ACHN (cell line): ENCODE data around the gene CAMKMT.
"Not testable (repeated sequence)": the region's sequence is repeated elsewhere in the genome, so short reads cannot be mapped to it uniquely, and the experiment has no call there.

Source experiments
- DNase-seq: peaks from one replicate; pipeline ENCODE4 v3.0.0-alpha.2; 2015
- in situ Hi-C: cut with HindIII; loops from 2 replicates; pipeline ENCODE4 v1.10.0; 2017; ENCODE audit warnings: low sequenced_read_pairs, low pct_ligation_motif_present, low pct_unique_long_range_greater_than_20kb

CAMKMT gene

GRCh38 chr2:44566059-44566458 lies 204.3 kb downstream of the CAMKMT start:
- in situ Hi-C loops, result no loop called here
- no peak for DNase-seq

DNA sequence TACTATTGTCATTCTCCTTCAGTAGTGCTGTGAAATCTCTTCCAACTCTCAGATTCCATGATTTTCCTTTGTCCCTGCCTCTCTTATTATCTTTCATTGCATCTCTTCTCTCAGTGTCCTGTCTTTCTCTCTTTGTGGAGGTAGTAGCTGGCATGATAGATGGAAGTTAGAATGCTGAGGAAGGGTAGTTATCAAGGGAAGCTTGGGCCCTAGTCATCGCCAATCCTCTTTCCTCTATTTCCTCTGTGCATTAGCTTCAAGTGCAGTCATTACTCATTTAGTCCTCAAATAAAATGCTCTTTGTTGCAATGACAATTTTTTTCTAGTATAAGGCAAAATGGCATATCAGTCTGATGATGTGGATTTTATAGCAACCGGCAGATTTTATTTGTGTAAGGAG lies 207.7 kb downstream of the CAMKMT start:
- DNase-seq, result no peak
- in situ Hi-C loops, result no loop called here

- in situ Hi-C loops, result no loop called here
- DNase-seq, result no peak
Measured at GRCh38 chr2:44570271-44570670, 208.5 kb downstream of the CAMKMT start.

- DNase-seq, result no peak
- in situ Hi-C loops, result no loop called here
Measured at GRCh38 chr2:44570777-44571176, 209.0 kb downstream of the CAMKMT start.

GRCh38 chr2:44572196-44572900 lies 210.6 kb downstream of the CAMKMT start:
- DNase-seq, result peak; percentile 39
- in situ Hi-C loops, result no loop called here

DNA sequence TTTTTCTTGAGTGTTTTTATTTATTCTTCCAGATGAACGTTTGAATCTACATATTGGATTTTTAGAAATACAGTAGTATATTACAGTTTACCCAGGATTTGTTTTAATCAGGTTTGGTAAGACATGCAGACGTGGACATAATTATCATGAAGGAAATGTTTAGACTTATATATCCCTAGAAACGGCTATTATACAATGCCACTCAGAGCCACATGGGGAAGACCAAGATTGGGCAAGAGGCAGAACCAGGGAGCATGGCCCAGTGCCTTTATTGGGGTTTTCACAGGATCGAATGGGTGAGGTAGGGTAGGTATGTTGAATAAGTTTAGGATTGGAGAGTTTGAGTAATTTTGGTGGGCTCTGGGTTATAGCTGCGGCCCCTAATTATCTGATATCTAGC lies 212.2 kb downstream of the CAMKMT start:
- in situ Hi-C loops, result no loop called here
- no peak for DNase-seq

DNA sequence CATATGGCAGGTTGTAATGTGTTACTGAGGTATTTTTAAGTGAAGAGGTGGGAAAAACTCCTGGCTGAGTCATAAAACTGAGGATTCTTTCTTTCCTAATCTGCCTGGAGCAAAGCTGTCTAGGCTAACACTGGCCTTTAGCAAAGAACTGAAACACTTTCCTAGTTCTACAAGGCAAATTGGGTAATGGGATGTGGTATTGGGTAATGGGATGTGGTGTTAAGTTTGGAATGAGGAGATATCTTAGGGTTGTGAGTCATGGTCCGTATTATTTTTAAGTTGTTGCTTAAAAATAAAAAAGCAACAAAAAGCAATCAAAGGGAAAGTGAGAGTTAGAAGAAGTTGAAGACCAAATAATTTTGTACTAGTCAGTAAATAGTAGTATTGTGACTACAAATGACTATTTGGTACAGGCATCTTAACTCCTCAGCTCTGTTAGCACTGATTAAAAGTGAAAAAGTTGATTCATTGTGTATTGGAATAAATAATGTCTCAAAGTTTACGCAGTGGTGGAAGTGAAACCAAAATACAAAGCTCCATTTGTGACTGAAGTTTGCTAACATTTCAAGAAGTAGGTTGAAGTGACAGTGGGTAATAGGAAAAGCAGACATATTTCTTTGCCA lies 216.8 kb downstream of the CAMKMT start:
- DNase-seq, result no peak
- in situ Hi-C loops, result no loop called here

DNA sequence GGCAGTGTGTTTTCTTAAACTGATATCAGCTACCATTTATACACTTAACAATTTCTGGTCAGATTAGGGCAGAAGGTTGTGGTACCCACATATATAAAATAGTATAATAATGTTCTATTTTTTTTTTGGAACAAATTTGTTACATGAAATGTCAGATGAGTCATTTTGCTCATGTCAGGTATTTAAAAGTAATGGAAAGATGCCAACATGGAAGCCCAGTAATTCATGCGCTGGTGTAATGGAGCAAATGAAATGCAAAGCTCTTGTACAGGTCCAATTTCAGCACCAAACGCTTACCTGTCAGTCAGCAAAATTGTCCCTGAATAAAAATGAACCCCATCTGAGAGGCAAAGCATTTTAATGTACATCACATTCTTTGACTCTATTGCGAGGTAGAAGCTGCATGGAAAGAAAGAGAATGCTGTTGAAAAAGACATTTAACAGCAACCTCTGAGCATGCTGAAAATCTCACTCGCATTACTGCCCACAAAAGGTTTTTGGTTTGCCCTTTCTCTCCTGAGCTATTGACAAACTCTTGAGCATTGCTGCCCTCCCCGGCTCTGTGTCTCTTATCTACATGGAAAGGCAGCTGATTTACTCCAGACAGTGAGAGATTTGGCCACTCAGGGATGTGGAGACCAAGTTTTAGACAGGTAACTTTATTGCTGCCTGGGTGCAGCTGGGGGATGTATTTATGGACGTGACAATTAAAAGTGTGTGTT lies 217.5 kb downstream of the CAMKMT start:
- no peak for DNase-seq
- in situ Hi-C loops, result no loop called here

GRCh38 chr2:44579837-44580230 lies 218.1 kb downstream of the CAMKMT start:
- no peak for DNase-seq
- in situ Hi-C loops, result no loop called here

GRCh38 chr2:44580875-44581515 lies 219.2 kb downstream of the CAMKMT start:
- no peak for DNase-seq
- in situ Hi-C loops, result no loop called here

GRCh38 chr2:44582363-44583008 lies 220.7 kb downstream of the CAMKMT start:
- in situ Hi-C loops, result no loop called here
- DNase-seq, result no peak

DNA sequence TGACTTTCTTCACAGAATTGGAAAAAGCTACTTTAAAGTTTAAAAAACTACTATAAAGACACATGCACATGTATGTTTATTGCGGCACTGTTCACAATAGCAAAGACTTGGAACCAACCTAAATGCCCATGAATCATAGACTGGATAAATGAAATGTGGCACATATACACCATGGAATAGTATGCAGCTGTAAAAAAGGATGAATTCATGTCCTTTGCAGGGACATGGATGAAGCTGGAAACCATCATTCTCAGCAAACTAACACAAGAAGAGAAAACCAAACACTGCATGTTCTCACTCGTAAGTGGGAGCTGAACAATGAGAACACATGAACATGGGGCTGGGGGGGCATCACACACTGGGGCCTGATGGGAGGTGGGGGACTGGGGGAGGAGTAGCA lies 233.9 kb downstream of the CAMKMT start:
- in situ Hi-C loops, DNase-seq: not testable (repeated sequence)

- DNase-seq, result no peak
- in situ Hi-C loops, result no loop called here
Measured at GRCh38 chr2:44596537-44597320, 235.0 kb downstream of the CAMKMT start.

DNA sequence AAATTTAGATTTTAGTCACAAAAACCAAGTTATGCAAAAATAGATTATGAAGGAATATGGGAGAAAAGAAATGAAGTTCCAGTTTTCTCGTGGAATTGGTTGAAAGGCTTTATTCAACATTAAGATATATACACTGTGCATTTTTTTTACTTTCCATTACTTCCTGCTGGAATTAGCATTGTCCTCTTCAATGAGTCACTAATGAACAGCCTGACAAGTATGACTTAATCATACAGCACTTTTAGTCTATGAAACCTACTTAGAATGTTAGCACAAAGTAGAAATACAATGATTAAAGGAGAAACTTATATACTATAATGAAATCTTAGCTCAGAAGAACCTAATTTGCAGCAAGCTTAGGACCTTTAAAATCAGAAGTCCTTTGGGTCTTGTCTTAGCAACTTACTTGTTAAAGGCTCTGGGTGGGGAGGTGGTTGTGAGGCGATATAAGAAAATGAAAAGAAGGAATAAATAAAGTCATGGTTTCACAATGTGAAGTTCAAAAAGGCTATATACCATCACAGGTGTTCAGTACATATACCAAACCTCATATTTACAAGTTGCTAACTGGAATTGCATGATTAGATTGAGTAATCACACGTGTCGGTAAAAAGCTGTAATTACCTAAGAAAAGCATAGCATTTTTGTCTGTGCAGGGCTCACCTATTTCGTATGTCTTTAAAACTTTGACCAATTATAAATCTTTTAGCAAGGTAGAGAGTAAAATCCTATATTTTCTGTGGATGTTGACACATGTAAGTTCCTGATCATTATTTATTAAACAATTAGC lies 236.8 kb downstream of the CAMKMT start:
- DNase-seq, result no peak
- in situ Hi-C loops, result no loop called here

- in situ Hi-C loops, result no loop called here
Measured at GRCh38 chr2:44599130-44599529, 237.4 kb downstream of the CAMKMT start.

GRCh38 chr2:44602446-44602845 lies 240.7 kb downstream of the CAMKMT start:
- DNase-seq, result no peak
- in situ Hi-C loops, result no loop called here

More at GRCh38 chr2:44599130-44599529, 237.4 kb downstream of the CAMKMT start:
- DNase-seq, result no peak

GRCh38 chr2:44605511-44605910 lies 243.8 kb downstream of the CAMKMT start:
- no peak for DNase-seq
- in situ Hi-C loops, result no loop called here
